GM18498 (cell line): ENCODE measurements around the gene SH3GL3.

Source experiments
- ATAC-seq: cut with Tn5 transposase; IDR thresholded peaks from one replicate; pipeline ENCODE4 v1.9.1; 2021; ENCODE audit warnings: mild to moderate bottlenecking, moderate library complexity; ENCODE audit not compliant: unreplicated experiment

Gene SH3GL3

DNA sequence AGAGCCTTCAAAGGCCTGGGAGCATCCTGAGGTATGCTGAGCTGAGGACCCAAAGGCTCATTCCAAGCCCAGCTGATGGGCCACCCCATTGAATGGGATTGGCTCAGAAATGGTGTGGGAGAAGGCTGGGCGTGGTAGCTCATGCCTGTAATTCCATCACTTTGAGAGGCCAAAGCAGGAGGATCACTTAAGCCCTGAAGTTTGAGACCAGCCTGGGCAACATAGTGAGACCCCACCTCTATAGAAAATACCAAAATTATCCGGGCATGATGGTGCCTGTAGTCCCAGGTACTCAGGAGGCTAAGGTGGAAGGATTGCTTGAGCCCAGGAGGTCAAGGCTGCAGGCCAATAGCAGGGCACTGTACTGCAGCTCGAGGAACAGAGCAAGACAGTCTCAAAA, 163.0 kb downstream of the SH3GL3 start:
- no peak for ATAC-seq

DNA sequence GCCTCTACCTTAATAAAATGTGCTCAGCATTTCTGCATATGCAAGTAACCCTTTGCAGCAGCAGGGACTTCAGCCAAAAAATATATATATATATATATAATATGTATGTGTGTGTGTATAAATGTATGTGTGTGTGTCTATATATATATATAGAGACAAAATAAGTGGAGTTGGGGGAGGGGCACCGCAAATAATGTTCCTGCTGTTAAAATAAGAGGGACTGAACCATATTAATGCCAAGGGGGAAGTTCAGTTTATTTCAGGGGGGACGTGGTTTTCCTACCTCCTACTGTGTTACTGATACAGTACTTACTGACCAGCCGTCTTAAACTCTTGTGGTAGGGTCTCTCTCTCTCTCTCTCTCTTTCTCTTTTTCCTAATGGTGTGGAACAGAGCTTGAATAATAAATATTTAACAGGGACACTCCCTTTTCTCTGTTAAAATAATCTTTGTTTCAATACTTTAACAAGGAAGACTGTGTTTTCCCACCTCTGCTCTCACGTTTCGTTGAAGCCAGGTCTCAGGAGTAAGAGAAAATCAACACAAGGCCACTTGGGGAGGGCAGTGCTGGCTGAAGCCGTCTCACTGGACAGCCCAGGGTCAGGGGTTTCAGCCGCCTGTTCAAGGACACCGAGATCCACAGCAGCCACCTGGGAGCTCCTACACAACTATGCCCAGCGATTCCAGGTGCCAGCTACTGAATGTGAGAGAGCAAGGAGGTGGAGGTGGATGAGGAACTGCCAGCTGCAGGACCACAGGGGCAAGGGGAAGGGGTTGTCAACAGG, 164.0 kb downstream of the SH3GL3 start:
- no peak for ATAC-seq

DNA sequence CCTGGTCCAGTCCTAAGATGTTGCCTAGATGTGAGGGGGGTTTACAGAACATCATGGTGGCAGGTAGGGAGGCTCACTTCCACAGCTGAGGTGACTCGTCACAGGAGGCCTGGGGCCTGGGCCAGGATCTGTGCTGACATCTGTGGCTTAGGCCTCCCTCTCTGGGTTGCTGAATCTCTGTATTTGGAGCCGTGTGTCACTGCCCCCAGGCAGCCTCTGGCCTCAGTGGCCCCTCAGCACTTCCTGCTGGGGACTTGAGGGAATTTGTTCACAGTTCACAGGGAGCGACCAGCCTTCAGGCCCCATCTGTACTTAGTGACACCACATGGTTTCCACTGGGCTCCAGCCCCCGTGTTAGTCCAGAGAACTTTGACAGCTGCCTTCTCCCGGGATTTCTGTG, 165.1 kb downstream of the SH3GL3 start:
- no peak for ATAC-seq

DNA sequence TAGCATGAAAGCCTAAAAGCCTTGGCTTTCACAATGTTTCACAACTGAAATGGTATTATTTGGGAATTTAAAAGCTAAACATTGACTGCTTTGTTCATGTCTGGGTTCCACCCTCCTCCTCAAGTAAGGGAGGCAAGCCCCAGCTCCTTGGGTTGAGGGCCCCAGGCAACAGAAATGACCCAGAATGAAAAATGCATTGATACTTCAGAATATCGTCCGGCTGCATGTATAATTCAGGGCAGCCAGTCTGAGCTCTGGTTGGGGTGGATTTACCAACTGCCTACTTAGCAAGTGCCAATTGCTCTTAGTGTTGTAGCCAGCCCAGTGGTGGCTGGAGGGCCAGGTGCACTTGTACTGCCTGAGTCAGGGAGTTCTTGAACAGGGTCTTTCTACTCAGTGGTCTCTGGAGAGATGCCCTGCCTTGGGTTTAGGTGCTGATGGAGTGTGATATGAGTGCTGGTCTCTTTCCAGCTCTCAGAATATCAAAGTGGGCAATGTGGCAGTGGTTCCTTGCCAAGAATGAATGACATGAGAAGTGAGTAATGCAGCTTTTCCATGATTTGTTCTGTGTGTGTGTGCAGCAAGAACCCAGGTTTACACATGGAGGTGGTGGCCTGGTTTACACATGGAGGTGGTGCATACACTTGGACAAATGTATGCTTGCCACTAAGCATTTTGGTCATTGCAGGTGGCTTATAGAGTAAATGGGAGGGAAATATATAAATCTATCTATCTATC, 165.9 kb downstream of the SH3GL3 start:
- ATAC-seq = no peak

DNA sequence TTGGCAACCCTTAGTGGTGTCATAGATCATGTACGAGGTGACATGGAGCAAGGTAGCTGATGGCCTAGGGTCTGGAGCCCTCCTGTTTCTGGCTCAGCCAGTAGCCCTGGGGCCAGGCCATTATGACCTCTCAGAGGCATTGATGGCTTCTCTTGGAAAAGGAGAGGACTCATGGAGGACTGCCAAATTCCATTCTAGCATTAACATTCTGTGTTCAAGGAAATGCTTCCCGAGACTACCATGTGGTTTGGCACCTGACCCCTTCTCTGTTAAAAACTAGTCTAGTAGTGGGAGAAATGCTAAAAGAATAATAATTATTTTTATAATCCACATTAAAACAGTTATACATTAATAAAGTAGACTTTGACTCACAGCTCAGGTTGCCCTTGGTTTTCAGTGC, 166.6 kb downstream of the SH3GL3 start:
- ATAC-seq = no peak

DNA sequence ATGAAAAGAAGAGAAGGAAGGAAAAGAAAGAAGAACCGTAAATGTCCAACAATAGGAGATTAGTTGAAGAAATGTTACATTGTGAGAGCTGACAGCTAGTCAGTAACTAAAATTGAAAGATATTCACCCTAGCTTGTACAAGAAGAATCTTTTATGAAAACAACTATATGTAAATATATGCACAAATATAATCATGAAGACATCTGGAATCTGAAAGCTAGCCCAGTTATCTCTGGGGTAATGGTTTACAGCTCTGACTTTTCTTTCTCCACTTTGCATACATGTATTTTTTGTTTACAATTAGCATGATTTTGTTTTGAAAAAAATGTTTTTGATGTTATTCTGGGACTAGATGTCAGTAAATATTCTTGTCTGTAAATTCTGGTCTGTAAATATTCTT, 169.7 kb downstream of the SH3GL3 start:
- no peak for ATAC-seq

DNA sequence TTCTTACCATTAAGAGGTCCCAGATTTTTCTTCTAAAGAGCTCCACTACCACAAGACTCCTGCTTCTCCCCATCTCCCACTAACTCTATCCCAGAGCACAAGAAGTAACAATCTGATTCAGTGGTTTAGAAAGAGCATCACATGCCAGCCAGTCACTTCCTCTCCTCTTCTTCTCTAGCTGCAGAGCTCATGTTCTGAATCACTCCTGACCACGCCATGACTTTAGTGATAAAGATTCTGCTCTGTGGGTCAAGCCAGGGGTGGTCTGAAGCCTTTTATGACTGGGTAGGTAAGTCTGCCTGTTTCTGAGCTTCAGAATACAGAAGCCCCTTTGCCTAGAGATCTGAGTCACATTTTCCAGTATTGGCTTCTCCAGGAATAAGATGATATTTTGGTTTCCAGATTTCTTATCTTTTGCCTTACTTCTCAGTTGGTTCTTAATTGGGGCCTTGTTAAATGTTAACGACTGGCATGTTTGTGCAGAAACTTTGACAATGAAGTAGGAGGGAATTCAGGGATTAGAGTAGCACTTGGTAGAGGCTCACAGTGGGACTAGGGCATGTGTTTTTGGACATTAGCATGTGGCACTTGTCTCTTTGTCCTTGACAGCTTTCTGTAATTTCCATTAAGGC, 179.1 kb downstream of the SH3GL3 start:
- no peak for ATAC-seq

DNA sequence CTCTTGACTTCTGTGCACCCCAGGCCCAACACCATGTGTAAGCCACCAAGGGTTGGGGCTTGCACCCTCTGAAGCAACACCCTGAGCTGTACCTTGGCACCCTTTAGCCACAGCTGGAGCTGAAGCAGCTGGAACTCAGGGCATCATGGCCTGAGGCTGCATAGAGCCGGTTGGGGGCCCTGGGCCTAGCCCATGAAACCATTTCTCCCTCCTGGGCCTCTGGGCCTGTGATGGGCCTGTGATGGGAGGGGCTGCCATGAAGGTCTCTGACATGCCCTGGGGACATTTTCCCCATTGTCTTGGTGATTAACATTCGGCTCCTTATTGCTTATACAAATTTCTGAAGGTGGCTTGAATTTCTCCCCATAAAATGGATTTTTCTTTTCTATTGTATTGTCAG, 184.4 kb downstream of the SH3GL3 start:
- ATAC-seq = no peak

DNA sequence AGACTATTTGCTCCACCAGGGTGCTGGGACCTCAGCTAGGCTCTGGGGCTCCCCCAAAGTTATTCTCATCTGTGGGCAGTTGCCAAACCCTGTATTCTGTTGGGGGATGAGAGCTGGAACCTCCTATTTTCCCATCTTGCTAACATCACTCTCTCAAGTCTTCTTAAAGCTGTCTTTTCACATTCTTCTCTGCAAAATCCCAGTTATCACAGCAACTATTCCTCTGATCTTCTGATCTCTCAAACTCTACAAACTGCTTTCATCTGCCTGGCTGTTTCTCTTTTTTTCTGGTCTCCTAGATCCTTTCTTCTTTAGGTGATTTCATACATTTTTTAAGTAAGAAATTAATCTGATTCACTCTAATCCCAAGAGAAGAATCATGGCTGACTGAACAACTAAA, 196.1 kb downstream of the SH3GL3 start:
- no peak for ATAC-seq

DNA sequence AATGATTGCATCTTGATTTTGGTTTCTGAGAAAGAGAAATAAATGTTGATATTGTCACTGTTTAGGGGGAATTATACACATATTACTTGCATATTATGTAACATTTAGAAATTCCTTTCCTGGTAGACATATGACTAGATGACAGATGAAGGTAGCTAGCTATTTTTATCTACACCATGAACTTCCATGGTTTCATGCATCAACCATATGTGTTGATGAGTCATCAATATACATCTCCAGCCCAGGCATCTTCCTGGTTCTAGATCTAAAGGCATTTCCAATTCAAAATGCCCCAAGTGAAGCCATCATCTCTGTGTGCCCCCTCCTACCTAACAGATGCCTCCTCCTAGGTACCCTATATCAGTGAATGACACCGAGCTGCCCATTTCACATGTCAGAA, 197.3 kb downstream of the SH3GL3 start:
- no peak for ATAC-seq

DNA sequence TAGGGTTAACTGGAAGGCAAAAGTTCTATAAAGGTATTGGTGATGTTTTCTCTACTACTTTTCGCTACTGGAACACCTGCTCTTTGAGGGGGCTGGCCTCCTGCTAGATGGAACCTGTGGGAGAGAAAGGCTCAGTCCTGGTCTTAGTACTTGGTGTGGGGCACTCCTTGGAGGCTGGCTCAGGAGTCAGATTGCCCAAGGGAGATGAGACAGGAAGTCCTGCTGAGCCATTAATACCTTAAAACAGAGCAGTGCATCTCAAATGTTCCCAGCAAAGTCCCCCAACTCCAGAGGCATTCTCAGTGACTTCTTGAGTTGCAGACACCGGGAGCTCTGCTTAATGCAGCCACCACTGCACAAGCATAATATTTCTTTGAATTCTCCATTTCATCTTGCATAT, 203.7 kb downstream of the SH3GL3 start:
- no peak for ATAC-seq

DNA sequence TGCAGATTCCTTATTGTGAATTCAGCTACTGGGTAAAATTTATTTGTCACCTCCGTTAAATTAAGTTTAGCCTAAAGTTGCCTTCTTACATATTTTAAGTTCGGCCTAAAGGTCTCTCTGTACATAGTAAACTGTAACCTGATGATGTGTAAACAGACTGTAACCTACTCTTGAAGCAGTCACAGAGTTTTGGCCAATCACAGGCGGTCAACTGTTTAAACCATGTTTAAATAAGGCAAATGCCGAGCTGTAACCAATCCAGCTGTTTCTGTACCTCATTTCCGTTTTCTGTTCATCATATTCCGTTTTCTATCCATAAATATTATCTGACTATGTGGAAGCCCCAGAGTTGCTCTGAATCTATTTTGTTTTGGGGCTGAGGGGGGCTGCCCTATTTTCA, 204.4 kb downstream of the SH3GL3 start:
- ATAC-seq = no peak

DNA sequence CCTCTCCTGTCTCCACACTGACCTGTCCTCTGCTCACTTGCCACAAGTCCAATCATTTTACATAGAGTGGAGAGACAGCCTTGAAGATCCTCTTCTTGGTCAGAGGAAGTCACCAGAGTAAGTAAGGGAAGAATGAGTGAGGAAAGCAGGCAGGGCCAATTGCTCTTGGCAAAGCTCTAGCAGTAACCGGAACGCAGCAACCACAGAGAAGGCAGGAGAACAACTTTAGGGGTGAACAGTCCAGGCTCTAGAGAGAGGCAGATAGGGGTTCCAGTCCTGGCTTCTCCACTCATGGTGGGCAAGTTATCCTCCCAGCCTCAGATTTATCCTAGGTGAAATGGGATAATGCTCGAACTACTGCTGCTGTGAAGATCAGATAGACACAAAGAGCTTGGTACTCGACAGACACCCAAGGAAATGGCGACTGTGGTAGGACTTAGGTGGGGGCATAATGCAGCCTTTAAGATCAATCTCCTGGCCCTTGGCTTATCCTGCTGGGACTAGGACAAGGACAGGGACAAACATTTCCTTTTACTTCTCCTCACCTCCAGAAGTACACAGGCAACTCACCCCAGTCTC, 205.6 kb downstream of the SH3GL3 start:
- no peak for ATAC-seq

DNA sequence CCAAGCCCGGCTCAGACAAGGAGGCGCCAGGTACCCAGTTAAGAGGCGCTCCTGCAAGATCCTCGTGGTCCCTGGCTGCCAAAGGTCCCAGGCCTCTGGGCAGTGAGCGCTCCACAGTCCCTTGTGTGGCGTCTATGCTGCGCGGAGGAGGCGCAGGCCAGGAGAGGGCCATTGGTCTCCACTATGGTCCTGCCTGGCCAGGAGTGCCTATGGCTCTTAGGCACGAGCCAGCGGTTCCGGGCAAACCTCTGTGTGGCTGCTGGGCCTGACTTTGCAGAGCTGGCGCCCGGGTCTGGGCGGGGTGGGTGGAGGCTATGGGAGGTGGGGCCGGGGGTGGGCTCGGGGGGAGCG, 206.1 kb downstream of the SH3GL3 start:
- no peak for ATAC-seq

DNA sequence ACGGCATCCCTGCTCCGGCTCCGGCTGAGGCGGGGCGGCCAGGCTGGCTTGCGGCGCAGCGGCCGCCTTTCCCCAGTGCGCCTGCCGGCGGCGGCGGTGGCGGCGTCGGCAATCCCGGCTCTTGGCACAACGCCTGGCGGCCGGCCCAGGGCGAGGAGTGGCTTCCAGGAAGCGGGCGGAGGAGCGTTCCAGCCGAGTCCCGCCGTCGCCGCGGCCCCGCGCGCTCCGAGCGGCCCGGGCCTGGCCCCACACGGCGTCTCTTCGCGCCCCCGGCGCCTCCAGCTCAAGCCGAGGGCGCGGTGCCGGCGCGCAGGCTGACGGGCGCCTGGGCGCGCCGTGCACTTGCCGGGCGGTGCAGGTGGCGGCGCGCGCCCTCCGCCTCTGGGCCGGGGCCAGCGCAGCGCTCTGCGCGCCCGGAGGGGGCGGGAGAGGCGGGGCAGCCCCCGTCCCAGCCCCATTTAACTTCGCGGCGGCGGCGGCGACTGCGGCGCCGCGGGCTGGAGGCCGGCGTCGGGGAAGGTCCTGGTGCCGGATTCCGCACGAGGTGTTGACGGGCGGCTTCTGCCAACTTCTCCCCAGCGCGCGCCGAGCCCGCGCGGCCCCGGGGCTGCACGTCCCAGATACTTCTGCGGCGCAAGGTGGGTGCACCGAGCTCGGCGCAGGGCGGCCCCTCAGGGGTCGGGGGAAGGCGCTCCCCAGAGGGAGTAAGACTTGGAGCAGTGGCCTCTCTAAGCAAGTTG, 206.7 kb downstream of the SH3GL3 start, which contains the start of gene ADAMTSL3:
Gene ADAMTSL3, plus strand, starts transcription at position 485 of the 740 bp plus-strand sequence. CDS start 1,639 bp downstream, outside the sequence.
- no peak for ATAC-seq

DNA sequence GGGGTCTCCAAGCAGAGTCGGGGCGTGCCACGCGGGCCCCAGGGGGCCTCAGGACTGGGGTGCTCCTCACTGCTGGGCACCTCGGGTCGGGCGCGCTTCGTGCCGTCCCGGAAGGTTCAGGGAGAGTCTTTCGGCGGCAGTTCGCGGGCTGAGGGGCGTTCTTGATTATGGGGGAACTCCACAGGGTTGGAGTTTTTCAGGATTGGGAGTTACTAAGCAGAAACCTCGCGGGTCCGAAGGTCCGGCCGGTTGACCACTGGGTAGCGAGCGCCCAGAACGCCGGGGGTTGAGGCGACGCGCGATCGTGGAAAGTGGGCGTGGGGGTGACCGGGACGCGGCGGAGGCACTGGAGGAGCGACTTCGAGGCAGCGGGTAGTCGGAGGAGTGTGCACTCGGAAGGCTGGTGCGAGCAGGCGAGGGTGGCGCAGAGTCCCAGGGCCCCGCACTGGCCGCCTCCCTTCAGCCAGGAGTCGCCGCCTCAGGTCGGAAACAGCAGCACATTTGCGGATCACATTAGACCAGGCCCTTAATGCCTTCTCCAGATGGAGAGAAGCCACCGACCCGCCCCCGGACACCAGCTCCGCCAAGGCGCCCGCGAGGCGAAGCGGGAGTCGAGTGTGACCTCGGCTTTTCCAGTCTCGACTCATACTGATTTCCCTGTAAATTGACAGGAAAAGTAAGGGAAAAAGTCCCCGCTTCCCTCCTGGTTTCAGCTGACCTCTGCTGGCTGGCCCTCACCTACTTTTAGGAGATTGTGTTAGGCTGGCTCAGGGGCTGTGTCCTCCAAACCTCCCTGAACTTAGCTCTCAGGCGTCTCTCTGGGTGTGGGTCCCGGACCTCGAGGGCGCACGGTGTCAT, 207.5 kb downstream of the SH3GL3 start:
- ATAC-seq = no peak

DNA sequence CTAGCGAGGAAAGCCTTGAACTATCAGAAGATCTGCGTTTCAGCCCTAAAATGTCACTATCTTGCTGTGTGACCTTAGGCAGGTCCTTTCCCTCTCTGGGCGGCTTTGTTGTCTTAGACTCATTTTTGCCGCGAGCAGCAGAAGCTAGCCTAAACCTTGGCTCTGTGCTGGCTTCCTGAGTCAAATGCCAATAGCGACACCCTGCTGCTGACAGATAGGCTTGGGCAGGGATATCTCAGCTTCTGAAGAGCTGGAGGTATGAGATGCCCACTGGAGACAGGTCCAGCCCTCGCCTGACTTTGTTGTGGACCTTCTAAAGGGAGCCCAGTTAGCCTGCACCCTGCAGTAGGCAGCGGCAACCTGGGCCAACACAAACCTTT, 208.1 kb downstream of the SH3GL3 start:
- no peak for ATAC-seq

DNA sequence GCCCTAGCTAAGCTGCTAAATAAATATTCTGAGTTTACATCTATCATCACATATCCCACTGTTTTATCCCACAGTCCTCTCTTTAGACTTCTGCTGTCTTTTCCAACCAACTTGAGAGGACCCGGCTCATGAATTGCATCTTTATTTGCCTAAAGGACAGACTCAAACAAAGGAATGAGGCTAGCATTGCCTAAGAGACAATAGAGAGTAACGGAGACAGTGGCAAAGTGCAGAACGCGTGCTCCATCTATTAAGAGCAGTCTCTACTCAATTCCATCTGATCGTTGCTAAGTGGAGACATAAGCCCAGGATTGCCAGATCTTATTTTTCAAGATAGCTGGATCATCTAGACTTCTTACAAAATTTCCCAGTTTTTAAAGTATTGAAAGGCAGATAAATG, 209.1 kb downstream of the SH3GL3 start:
- no peak for ATAC-seq

DNA sequence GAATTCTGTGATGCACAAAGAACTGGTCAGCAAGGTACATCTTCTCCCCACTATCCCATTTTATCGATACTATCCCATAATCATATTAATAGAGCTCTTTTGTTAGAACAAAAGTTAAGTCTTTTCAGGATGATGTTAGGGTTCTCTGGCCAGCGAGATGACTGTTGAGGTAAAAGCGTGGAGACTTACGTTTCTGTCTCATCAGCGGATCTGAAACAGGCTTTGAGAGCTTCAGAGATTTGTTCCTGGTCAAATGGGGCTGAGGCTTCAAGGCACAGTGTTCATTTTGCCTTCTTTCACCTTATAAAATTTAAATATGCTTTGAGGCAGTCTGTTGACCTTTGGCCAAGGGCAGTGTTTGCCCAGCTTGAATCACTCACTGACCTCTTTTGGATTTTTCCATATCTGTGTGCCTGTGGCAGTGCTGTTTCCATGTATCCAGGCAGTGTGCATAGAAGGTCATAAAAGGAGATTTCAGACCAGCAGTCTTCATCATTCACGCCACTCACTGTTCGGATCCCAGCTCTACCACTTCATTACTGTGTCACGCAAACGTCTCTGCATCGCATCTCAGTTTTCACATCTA, 209.9 kb downstream of the SH3GL3 start:
- no peak for ATAC-seq

DNA sequence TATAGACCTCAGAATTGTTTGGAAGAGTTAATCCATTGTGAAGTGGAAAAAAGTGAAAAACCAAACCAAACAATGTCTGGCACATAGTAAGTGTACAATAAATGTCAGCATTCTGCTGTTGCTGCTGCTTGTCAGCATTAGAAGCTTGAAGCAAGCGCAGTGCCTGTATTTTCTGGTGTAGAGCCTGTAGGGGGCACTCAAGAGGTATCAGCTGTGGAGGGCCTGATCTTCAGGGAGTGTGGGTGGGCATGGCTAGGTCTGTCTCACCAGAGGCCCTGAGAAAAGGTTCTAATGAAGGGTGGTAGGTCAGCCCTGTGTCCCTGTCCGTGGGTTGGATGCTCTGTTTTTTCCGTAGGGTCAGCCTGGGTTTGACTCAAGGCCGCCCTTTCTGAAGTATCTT, 210.4 kb downstream of the SH3GL3 start:
- no peak for ATAC-seq
